GM12878 (cell line): ENCODE data around the gene ZC3H10.

Experiments
- BHLHE40 ChIP-seq, 2 experiments: fragments of 450-650 bp in 1 of 2; IDR thresholded peaks; 2 replicates each; pipeline ENCODE4 v1.6.1; 2011 to 2017; ENCODE audit warnings: low read depth in 2 of 2, borderline replicate concordance in 1 of 2, improper control_type of control experiment in 1 of 2, low read length in 1 of 2, mild to moderate bottlenecking in 1 of 2
- BRCA1 ChIP-seq: IDR thresholded peaks from 2 replicates; pipeline ENCODE4 v1.6.1; 2011; ENCODE audit warnings: low read depth, low read length, improper control_type of control experiment
- POLR2A ChIP-seq: IDR thresholded peaks from 2 replicates; pipeline ENCODE4 v1.6.1; 2011; ENCODE audit warnings: low read depth, mild to moderate bottlenecking, low read length
- POLR2AphosphoS5 ChIP-seq: IDR thresholded peaks from 2 replicates; pipeline ENCODE4 v1.6.1; 2011; ENCODE audit warnings: mild to moderate bottlenecking, low read length, inconsistent platforms
- SP1 ChIP-seq: IDR thresholded peaks from one replicate; pipeline ENCODE4 v1.6.1; 2011; ENCODE audit warnings: low read depth, low read length
- SRF ChIP-seq, 2 experiments: IDR thresholded peaks; 2 replicates each; pipeline ENCODE4 v1.6.1; 2011; ENCODE audit warnings: low read depth in 2 of 2, low read length in 2 of 2, mild to moderate bottlenecking in 1 of 2, moderate library complexity in 1 of 2
- ZZZ3 ChIP-seq: IDR thresholded peaks from 2 replicates; pipeline ENCODE4 v1.6.1; 2011; ENCODE audit warnings: low read depth; ENCODE audit not compliant: control insufficient read depth, insufficient read length
- TF ChIP-seq, protein P1 (sequence below), 3 experiments: IDR thresholded peaks in 2 of 3; conservative IDR thresholded peaks in 1 of 3; 2 replicates each; pipeline ENCODE4 v1.5.1; 2011; ENCODE audit warnings: low read depth in 3 of 3, low read length in 3 of 3, mild to moderate bottlenecking in 3 of 3, control low read depth in 2 of 3, moderate library complexity in 2 of 3, inconsistent platforms in 1 of 3, mixed read lengths in 1 of 3; ENCODE audit not compliant: control insufficient read depth in 2 of 3, insufficient read depth in 1 of 3; ENCODE audit errors: extremely low read depth in 1 of 3
- TF ChIP-seq, protein P2 (sequence below): IDR thresholded peaks from 2 replicates; pipeline ENCODE4 v1.6.1; 2011; ENCODE audit warnings: low read depth, mild to moderate bottlenecking, low read length, moderate library complexity, borderline replicate concordance; ENCODE audit errors: extremely low read depth
- TF ChIP-seq, protein P3 (sequence below): fragments of 450-650 bp; formaldehyde crosslinking; IDR thresholded peaks from 2 replicates; pipeline ENCODE4 v1.5.0; 2022; ENCODE audit warnings: mild to moderate bottlenecking, missing genetic modification characterization
- TF ChIP-seq, protein P4 (sequence below): IDR thresholded peaks from 2 replicates; pipeline ENCODE4 v1.6.1; 2011; ENCODE audit warnings: borderline replicate concordance, low read depth, mild to moderate bottlenecking, moderate library complexity, low read length; ENCODE audit not compliant: insufficient read depth, poor library complexity, severe bottlenecking
- TF ChIP-seq, protein P5 (sequence below): IDR thresholded peaks from 2 replicates; pipeline ENCODE4 v1.6.1; 2011; ENCODE audit warnings: borderline replicate concordance, low read depth, mild to moderate bottlenecking, moderate library complexity, mixed read lengths, low read length; ENCODE audit not compliant: insufficient read depth; ENCODE audit errors: extremely low read length
- TF ChIP-seq, protein P6 (sequence below): IDR thresholded peaks from 2 replicates; pipeline ENCODE4 v1.6.1; 2012; ENCODE audit warnings: low read length, inconsistent platforms

DNA sequence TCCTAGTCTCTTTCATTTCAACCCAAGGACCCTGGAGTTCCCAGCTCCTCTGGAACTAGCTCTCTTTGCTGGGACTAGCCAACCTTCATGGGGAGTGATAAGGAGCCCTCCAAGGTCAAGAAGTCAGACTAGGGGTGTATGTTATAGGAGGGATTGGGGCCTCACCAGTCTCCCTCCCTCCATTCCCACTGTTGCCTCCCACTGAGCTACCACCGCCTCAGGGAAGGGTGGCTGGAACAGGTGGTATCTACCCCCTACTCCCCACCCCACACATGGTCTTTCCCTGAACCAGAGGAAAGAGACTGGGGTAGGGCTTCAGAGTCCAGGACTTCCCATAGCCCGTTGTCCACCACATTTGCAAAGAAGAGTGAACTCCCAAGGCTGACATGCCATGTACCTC is 35.7 kb upstream of the ZC3H10 start:
- TF ChIP-seq, protein P1, sequence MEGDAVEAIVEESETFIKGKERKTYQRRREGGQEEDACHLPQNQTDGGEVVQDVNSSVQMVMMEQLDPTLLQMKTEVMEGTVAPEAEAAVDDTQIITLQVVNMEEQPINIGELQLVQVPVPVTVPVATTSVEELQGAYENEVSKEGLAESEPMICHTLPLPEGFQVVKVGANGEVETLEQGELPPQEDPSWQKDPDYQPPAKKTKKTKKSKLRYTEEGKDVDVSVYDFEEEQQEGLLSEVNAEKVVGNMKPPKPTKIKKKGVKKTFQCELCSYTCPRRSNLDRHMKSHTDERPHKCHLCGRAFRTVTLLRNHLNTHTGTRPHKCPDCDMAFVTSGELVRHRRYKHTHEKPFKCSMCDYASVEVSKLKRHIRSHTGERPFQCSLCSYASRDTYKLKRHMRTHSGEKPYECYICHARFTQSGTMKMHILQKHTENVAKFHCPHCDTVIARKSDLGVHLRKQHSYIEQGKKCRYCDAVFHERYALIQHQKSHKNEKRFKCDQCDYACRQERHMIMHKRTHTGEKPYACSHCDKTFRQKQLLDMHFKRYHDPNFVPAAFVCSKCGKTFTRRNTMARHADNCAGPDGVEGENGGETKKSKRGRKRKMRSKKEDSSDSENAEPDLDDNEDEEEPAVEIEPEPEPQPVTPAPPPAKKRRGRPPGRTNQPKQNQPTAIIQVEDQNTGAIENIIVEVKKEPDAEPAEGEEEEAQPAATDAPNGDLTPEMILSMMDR (IDR thresholded peaks at IDR 0.05 in 2 of 3, conservative IDR thresholded peaks at IDR 0.05 in 1 of 3; ENCODE audit: control insufficient read depth in 2 of 3, extremely low read depth in 1 of 3, insufficient read depth in 1 of 3, low read depth in 3 of 3, low read length in 3 of 3) = no peak
- TF ChIP-seq, protein P2, sequence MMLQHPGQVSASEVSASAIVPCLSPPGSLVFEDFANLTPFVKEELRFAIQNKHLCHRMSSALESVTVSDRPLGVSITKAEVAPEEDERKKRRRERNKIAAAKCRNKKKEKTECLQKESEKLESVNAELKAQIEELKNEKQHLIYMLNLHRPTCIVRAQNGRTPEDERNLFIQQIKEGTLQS = no peak
- TF ChIP-seq, protein P3, sequence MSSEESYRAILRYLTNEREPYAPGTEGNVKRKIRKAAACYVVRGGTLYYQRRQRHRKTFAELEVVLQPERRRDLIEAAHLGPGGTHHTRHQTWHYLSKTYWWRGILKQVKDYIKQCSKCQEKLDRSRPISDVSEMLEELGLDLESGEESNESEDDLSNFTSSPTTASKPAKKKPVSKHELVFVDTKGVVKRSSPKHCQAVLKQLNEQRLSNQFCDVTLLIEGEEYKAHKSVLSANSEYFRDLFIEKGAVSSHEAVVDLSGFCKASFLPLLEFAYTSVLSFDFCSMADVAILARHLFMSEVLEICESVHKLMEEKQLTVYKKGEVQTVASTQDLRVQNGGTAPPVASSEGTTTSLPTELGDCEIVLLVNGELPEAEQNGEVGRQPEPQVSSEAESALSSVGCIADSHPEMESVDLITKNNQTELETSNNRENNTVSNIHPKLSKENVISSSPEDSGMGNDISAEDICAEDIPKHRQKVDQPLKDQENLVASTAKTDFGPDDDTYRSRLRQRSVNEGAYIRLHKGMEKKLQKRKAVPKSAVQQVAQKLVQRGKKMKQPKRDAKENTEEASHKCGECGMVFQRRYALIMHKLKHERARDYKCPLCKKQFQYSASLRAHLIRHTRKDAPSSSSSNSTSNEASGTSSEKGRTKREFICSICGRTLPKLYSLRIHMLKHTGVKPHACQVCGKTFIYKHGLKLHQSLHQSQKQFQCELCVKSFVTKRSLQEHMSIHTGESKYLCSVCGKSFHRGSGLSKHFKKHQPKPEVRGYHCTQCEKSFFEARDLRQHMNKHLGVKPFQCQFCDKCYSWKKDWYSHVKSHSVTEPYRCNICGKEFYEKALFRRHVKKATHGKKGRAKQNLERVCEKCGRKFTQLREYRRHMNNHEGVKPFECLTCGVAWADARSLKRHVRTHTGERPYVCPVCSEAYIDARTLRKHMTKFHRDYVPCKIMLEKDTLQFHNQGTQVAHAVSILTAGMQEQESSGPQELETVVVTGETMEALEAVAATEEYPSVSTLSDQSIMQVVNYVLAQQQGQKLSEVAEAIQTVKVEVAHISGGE = no peak
- TF ChIP-seq BRCA1 = no peak
- TF ChIP-seq, protein P4, sequence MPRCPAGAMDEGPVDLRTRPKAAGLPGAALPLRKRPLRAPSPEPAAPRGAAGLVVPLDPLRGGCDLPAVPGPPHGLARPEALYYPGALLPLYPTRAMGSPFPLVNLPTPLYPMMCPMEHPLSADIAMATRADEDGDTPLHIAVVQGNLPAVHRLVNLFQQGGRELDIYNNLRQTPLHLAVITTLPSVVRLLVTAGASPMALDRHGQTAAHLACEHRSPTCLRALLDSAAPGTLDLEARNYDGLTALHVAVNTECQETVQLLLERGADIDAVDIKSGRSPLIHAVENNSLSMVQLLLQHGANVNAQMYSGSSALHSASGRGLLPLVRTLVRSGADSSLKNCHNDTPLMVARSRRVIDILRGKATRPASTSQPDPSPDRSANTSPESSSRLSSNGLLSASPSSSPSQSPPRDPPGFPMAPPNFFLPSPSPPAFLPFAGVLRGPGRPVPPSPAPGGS = no peak
- TF ChIP-seq, protein P5, sequence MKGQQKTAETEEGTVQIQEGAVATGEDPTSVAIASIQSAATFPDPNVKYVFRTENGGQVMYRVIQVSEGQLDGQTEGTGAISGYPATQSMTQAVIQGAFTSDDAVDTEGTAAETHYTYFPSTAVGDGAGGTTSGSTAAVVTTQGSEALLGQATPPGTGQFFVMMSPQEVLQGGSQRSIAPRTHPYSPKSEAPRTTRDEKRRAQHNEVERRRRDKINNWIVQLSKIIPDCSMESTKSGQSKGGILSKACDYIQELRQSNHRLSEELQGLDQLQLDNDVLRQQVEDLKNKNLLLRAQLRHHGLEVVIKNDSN = no peak
- no peak for TF ChIP-seq POLR2A
- TF ChIP-seq POLR2AphosphoS5 = no peak
- TF ChIP-seq ZZZ3 = no peak
- TF ChIP-seq, protein P6, sequence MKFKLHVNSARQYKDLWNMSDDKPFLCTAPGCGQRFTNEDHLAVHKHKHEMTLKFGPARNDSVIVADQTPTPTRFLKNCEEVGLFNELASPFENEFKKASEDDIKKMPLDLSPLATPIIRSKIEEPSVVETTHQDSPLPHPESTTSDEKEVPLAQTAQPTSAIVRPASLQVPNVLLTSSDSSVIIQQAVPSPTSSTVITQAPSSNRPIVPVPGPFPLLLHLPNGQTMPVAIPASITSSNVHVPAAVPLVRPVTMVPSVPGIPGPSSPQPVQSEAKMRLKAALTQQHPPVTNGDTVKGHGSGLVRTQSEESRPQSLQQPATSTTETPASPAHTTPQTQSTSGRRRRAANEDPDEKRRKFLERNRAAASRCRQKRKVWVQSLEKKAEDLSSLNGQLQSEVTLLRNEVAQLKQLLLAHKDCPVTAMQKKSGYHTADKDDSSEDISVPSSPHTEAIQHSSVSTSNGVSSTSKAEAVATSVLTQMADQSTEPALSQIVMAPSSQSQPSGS = no peak
- TF ChIP-seq BHLHE40 (IDR thresholded peaks at IDR 0.05; ENCODE audit: borderline replicate concordance in 1 of 2, low read depth in 2 of 2, low read length in 1 of 2) = no peak
- TF ChIP-seq SP1 = no peak
- TF ChIP-seq SRF (IDR thresholded peaks at IDR 0.05; ENCODE audit: low read depth in 2 of 2, low read length in 2 of 2) = no peak
